ENCODE measurements around the gene RASA3. TPM values are rescaled to one million over a fixed set of nuclear protein-coding genes. Genes with fewer than 3 reads are reported as not detected.

RASA3 gene
- total RNA-seq, 1 experiment from 2014 or later = 9.1 TPM

DNA sequence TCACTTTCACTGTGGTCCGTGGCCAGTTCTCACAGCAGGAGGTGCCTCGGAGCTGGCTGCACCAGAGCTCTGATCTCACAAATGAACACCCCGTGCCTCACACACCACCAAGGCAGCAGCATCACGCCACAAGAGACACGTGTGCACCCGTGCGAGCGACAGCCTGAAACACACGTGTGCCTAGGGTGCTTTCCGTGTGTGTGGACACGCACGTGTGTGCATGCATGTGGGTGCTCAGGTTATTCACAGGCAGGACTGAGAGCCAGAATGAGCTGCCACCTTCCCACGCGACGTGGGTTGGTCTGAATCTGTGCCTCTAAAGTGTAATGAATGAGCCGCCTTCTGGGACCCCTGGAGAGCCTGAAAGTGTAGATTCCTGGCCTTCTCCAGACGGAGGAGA is 90.9 kb downstream of the RASA3 start:
- Histone ChIP-seq H3K79me2 (ENCODE audit: low read length) (no peaks in the 10 kb centered on the region), H3K36me3 (ENCODE audit: low read depth, low read length) (no peaks in the 10 kb centered on the region), H3F3A (ENCODE audit: low read length, unreplicated experiment) (no peaks in the 10 kb centered on the region), H3K27ac (ENCODE audit: low read length) (no peak overlapping the region), H3K9me3 (ENCODE audit: low read length) (no peaks in the 10 kb centered on the region), H2AFZ (ENCODE audit: low read length) (no peak overlapping the region), H3K4me3 (ENCODE audit: low read length) (no peak overlapping the region), H3K9me2 (replicated peaks; ENCODE audit: low read length) (no peaks in the 10 kb centered on the region), H3K4me2 (ENCODE audit: low read length) (no peak overlapping the region), H3K4me1 (ENCODE audit: insufficient read depth, low read length) (no peaks in the 10 kb centered on the region), H4K20me1 (ENCODE audit: low read length) (no peaks in the 10 kb centered on the region), H3K9ac (ENCODE audit: low read length) (no peak overlapping the region), H3K27me3 (ENCODE audit: low read length) (no peaks in the 10 kb centered on the region)
- ChIA-PET CTCF (no interaction called here), POLR2A (ENCODE audit: unreplicated experiment) (no interaction called here)
- TF ChIP-seq EZH2phosphoT487 (IDR thresholded peaks at IDR 0.05; ENCODE audit: borderline replicate concordance, low read length) = no peak
- BruUV-seq (replicated peaks) = no TSS peak
- DNase-seq = no peak
- intact Hi-C loops (cut with micrococcal nuclease) = no loop called here
- no peak for ATAC-seq

DNA sequence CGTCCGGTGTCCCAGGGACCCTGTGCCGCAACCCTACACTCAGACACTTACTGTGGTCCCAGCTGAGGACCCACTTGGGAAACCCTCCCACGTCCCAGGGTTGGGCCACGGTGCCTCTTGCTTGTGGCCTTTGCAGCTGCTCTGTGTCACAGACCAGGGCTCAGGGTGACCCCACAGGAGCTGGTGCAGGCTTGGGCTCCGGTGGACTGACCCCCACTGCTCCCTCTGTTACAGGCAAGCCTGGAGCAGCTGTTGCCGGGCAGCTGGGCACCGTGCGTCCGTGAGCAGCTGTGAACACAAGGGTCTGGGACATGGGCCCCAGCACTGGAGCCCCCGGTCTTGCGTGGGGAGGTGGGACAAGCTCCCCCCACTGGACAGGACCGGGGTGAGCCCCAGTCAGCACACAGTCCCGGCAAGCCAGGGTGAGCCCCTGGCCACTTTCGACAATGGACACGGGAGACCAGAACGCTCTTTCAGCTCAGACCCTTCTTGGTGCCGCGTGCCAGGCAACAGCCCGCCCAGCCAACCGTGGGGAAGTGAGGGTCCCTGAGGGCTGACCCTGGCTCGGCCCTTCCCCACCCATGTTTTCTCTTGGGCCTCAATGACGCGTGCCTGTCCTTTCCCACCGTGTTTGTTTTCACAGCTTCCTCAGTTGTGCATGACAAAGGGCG is 92.8 kb downstream of the RASA3 start:
- Histone ChIP-seq H3F3A (ENCODE audit: low read length, unreplicated experiment) (no peaks in the 10 kb centered on the region), H3K9me3 (ENCODE audit: low read length) (no peaks in the 10 kb centered on the region), H3K27ac (ENCODE audit: low read length) (no peak overlapping the region), H3K27me3 (ENCODE audit: low read length) (no peaks in the 10 kb centered on the region), H3K79me2 (ENCODE audit: low read length) (no peaks in the 10 kb centered on the region), H3K4me2 (ENCODE audit: low read length) (no peak overlapping the region), H3K9ac (ENCODE audit: low read length) (no peak overlapping the region), H4K20me1 (ENCODE audit: low read length) (no peaks in the 10 kb centered on the region), H3K4me1 (ENCODE audit: insufficient read depth, low read length) (no peaks in the 10 kb centered on the region), H2AFZ (ENCODE audit: low read length) (no peak overlapping the region), H3K36me3 (ENCODE audit: low read depth, low read length) (no peaks in the 10 kb centered on the region), H3K9me2 (replicated peaks; ENCODE audit: low read length) (no peaks in the 10 kb centered on the region), H3K4me3 (ENCODE audit: low read length) (no peak overlapping the region)
- intact Hi-C loops (cut with micrococcal nuclease) = no loop called here
- POLR2A ChIA-PET (ENCODE audit: unreplicated experiment) = no interaction called here
- ATAC-seq = no peak
- DNase-seq = no peak
- BruUV-seq (replicated peaks) = no TSS peak
- TF ChIP-seq EZH2phosphoT487 (IDR thresholded peaks at IDR 0.05; ENCODE audit: borderline replicate concordance, low read length) (no peak), EZH2 (IDR thresholded peaks at IDR 0.05; ENCODE audit: low read length, unreplicated experiment) (no peak)
- TF ChIP-seq, protein P1, sequence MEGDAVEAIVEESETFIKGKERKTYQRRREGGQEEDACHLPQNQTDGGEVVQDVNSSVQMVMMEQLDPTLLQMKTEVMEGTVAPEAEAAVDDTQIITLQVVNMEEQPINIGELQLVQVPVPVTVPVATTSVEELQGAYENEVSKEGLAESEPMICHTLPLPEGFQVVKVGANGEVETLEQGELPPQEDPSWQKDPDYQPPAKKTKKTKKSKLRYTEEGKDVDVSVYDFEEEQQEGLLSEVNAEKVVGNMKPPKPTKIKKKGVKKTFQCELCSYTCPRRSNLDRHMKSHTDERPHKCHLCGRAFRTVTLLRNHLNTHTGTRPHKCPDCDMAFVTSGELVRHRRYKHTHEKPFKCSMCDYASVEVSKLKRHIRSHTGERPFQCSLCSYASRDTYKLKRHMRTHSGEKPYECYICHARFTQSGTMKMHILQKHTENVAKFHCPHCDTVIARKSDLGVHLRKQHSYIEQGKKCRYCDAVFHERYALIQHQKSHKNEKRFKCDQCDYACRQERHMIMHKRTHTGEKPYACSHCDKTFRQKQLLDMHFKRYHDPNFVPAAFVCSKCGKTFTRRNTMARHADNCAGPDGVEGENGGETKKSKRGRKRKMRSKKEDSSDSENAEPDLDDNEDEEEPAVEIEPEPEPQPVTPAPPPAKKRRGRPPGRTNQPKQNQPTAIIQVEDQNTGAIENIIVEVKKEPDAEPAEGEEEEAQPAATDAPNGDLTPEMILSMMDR (conservative IDR thresholded peaks at IDR 0.05; ENCODE audit: low read depth, low read length) = no peak
- CTCF ChIA-PET = no interaction called here

DNA sequence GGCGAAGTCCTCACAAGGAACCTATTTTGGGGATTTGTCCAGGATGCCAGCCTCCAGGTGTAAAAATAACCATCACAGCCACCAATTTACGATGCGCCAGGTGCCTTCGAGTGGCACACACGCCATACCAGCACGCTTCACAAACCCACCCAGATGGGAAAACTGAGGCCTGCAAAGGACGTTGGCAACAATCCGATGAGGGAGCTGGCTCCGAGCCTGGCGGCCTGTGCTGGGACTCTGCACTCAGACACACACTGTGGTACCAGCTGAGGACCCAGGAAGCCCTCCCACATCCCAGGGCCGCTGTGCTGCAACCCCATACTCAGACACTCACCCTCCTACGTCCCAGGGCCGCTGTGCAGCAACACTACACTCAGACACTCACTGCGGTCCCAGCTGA is 93.5 kb downstream of the RASA3 start:
- DNase-seq (no peak), ATAC-seq (no peak)
- Histone ChIP-seq H3K9ac (ENCODE audit: low read length) (no peak overlapping the region), H3K27ac (ENCODE audit: low read length) (no peak overlapping the region), H3K27me3 (ENCODE audit: low read length) (no peaks in the 10 kb centered on the region), H3K4me3 (ENCODE audit: low read length) (no peak overlapping the region), H3K9me3 (ENCODE audit: low read length) (no peaks in the 10 kb centered on the region), H3K36me3 (ENCODE audit: low read depth, low read length) (no peaks in the 10 kb centered on the region), H3F3A (ENCODE audit: low read length, unreplicated experiment) (no peaks in the 10 kb centered on the region), H4K20me1 (ENCODE audit: low read length) (no peaks in the 10 kb centered on the region), H3K4me2 (ENCODE audit: low read length) (no peak overlapping the region), H3K9me2 (replicated peaks; ENCODE audit: low read length) (no peaks in the 10 kb centered on the region), H3K4me1 (ENCODE audit: insufficient read depth, low read length) (no peaks in the 10 kb centered on the region), H3K79me2 (ENCODE audit: low read length) (no peaks in the 10 kb centered on the region), H2AFZ (ENCODE audit: low read length) (no peak overlapping the region)
- BruUV-seq (replicated peaks) = no TSS peak
- intact Hi-C loops (cut with micrococcal nuclease) = no loop called here
- ChIA-PET POLR2A (ENCODE audit: unreplicated experiment) (no interaction called here), CTCF (no interaction called here)
- TF ChIP-seq EZH2phosphoT487 (IDR thresholded peaks at IDR 0.05; ENCODE audit: borderline replicate concordance, low read length) (no peak), EZH2 (IDR thresholded peaks at IDR 0.05; ENCODE audit: low read length, unreplicated experiment) (no peak)
- TF ChIP-seq, protein P1 (conservative IDR thresholded peaks at IDR 0.05; ENCODE audit: low read depth, low read length) = no peak
